ENCODE measurements around the gene AARS2.

DNA sequence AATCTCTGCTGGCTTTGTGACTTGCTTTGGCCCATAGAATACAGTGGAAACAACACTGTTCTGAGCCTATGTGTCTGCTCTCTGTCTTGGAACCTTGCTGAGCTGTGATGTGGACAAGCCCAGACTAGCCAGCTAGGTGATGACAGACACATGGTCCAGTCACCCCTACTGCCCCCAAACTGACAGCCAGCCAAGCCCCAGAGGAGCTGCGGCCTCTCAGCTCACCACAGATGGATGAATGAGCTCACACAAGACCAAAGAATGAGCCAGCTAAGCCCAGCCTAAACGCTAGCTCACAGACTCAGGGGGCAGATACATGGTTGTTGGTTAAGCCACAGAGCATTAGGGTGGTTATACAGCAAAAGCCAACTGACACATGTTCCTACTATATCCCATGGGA is 4.1 kb downstream of the AARS2 start:
- TF ChIP-seq, protein P1, sequence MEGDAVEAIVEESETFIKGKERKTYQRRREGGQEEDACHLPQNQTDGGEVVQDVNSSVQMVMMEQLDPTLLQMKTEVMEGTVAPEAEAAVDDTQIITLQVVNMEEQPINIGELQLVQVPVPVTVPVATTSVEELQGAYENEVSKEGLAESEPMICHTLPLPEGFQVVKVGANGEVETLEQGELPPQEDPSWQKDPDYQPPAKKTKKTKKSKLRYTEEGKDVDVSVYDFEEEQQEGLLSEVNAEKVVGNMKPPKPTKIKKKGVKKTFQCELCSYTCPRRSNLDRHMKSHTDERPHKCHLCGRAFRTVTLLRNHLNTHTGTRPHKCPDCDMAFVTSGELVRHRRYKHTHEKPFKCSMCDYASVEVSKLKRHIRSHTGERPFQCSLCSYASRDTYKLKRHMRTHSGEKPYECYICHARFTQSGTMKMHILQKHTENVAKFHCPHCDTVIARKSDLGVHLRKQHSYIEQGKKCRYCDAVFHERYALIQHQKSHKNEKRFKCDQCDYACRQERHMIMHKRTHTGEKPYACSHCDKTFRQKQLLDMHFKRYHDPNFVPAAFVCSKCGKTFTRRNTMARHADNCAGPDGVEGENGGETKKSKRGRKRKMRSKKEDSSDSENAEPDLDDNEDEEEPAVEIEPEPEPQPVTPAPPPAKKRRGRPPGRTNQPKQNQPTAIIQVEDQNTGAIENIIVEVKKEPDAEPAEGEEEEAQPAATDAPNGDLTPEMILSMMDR (IDR thresholded peaks at IDR 0.05; ENCODE audit: low read depth, low read length, missing input control): no peak
- TF ChIP-seq RXRA (IDR thresholded peaks at IDR 0.05) (no peak), FOXA1 (IDR thresholded peaks at IDR 0.05) (no peak)
